ENCODE data around the gene NOL4L. TPM values are rescaled to one million over a fixed set of nuclear protein-coding genes. Genes with fewer than 3 reads are reported as not detected.

The NOL4L gene
- total RNA-seq, 1 experiment from 2014 or later, result 41.8 TPM

DNA sequence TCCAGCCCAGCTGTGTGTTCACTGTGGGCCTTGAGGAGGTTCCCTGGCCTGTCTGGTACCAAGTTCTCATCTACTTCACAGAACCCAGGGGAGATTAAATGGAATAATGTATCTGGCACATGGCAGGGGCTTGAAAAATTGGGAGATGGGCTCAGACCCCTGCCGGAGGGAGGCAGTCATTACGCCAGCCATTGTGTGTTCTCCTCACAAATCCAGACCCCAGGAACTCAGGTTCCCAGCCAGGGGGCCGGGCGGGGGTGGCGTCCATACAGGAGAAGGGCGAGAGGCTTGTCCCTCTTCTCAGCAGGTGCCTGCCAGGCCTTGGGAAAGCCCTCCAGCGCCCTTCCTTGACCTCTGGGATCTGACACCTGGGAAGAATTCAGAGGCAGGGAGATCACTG is 8.1 kb downstream of the NOL4L start:
- no peak for DNase-seq (ENCODE audit: low spot score)

DNA sequence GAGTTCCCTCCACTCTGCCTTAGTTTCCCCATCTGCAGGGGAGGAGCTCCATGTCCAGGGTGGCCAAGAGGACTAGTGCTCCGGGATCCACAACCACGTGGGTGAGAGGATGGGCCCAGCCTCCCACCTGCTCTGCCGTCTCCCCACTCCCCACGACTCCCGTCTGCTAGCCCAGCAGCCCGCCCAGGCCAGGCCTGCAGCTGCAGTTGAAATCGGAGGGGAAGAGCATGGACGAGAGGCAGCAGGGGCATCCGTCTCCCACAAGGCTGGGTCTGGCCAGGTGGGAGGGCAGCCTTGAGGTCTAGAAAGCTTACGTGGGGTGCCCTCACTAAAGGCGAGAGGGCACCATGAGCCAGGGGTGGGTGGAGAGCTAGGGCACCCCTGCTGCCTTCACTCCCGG is 8.6 kb downstream of the NOL4L start:
- DNase-seq (ENCODE audit: low spot score), result no peak

DNA sequence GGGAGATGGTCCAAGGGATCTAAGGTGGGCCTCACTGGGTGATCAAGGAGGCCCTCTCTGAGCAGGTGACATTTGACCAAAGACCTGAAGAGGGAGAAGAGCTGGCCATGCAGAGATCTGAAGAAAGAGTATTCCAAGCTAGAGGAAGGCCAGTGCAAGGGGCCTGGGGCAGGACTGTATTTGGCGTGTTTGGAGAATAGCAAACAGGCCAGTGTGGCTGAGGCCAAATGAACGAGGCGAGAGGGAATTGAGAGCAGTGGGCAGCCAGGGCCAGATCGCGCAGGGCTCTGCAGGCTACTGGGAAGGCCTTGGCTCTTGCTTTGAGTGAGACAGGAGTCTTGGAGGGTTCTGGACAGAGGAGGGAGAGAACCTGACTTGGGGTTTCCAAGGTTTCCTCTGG is 9.3 kb downstream of the NOL4L start:
- no peak for DNase-seq (ENCODE audit: low spot score)

DNA sequence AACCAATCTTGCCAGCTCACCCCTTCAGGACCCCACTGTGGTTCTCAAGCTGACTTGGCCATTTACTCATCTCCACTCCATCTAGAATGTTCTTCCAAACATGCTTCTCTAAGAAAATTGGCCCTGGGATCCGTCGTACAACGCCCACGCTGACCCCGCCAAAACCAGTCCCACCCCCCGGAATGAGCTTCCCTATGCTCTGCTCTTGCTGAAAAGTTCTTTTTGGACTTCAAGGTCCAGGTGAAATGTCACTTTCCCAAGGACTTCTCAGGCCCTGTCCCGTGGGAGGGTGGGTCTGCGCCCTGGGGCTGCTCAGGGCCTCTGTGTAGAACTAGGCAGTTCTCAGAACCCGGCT is 9.9 kb downstream of the NOL4L start:
- DNase-seq (ENCODE audit: low spot score), result no peak

DNA sequence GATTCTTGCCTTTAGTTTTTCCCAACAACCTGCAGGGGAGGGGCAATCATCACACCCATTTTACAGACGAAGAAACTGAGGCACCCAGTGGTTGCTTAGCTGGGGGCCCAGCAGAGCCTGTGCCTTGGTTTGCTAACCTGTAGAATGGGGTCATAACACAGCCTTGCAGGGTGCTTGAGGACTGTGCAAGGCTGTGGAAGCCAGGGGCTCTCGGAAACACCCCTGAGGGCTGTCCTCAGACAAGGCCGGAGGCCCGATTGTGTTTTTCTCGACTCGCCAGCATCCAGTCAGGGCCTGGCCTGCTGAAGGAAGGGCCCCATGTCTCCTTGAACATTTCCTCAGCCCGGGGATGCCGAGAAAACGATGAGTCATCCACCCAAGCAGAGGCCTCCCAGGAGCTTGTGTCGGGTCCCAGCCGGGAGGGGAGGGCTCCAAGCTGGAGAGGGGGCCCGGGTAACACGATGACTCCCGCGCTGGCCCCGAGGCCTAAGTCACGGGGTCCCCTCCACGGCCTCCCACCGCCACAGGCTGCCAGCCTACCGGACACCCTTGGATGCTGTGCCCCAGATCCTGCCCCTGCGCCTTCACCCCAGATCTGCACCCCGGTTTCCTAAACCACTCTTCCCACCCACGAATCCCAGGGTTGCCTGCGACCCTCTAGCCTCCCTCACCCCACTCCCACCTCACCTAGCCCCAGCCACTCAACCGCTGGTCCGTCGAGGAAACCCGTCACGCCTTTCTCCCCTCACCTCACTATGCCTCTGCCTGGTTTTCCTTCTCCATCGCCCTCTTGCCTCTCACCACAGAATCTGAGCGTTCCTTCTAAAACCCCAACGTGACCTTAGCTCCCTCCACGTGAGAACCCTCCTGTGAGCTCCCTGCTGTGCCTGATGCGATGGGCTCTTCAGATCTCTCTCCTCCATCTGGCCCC is 10.6 kb downstream of the NOL4L start:
- DNase-seq (ENCODE audit: low spot score), result no peak

DNA sequence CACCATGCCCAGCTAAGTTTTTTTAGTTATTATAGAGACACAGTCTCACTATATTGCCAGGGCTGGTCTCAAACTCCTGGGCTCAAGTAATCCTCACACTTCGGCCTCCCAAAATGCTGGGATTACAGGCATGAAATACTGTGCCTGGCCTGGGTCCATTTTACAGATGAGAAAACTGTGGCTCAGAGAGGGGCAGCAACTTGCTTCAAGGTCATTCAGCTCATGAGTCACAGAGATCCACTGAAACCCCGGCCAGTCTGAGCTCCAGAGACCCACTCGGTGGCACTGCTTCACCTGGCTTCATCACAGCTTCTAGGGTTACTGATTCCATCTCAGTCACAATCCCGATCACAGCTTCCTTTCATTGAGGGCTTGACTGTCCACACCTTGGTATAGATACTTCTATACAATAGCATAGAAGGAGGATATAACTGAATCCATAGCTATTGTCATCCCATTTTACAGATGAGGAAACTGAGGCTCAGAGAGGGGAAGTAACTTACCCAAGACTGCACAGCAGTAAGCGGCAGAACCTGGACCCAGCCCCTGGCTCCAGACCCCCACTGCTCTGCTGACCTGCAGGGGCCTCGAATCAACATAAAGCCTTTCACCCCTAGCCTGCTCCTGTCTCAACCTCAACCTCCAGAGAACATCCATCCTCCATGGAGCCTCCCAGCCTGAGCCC is 11.8 kb downstream of the NOL4L start:
- DNase-seq (ENCODE audit: low spot score), result no peak

DNA sequence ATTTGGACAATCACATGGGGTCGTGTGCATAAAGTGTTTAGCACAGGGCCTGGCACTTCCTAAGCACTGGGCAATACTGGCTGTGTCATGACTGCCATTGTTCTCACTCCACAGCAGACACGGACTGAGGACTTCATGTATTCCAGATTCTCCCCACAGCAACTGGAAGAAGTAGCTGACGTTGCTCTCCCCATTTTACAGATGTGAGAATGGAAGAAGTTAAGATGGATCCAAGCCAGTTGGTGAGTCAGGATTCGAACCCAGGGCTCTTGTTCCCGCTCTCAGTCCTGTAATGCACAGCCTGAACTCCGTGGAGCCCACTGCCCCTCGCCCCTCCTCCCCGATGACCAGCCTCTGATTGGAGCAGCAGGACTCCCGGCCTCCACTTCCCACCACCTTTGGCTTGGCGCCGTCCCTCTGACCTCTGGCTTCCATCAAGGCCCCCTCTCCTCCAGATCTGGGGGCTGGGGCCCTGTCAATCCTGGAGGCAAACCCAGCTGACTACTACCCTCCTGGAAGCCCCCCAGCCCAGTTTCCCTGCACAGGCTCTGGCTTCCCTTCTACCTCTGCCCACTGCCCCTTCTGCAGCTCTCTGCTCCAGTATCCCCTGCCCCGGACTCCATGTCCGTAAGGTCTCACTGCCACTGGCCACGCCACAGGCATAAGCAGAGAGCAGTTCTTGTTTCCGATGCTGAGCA is 12.7 kb downstream of the NOL4L start:
- no peak for DNase-seq (ENCODE audit: low spot score)

DNA sequence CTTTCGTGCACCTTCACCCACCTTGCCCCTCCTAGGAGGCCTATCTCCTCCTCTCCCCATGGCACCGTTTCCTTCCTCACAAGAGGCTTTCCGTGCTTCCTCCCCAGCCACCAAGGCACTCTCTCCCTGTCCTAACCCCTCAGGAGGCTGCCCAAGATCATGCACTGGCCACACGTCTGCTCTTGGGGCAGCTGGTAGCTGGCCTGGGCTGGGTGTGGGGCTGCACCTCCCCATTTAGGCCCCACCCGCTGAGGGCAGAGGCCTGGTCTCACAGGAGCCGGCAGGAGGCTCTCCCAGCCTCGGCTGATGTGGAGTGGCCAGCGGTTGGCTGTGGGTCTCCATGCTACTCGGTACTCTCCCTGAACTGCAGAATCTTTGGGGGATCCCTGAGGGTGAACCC is 13.6 kb downstream of the NOL4L start:
- no peak for DNase-seq (ENCODE audit: low spot score)

DNA sequence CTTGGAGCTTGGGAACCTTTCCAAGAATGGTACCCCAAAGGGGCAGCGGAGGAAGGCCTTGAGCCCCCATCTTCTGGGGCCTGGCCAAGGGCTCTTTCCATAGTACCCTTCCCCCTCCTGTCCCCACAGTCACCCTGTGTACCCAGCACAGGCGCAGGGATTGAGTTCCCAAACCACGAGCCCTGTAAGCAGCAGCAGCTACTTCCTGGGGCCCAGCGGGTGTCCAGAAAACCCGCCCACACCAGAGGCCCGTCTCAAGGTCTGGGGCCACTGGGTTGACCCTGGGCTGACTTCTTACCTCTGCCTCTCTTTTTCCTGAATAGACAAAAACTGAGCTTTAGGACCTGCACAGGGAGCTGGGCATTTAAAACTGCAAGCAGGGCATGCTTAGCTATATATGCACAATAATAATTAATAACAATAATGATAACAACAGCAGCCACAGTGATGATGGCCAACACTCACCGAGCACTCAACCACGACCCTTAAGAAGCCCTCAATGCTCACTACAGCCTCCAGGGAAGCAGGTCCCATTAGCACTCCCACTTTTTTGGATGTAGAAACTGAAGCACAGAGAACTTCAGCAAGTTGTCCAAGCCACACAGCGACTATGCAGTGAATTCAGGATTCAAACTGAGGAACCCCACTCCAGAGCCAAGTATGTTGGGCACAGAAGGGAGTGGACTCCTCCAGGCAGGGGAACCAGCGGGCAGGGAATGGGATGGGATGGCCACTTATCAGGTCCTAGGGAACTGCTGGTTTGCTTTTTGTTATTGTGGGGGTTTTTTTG is 14.5 kb downstream of the NOL4L start:
- DNase-seq (ENCODE audit: low spot score), result no peak

DNA sequence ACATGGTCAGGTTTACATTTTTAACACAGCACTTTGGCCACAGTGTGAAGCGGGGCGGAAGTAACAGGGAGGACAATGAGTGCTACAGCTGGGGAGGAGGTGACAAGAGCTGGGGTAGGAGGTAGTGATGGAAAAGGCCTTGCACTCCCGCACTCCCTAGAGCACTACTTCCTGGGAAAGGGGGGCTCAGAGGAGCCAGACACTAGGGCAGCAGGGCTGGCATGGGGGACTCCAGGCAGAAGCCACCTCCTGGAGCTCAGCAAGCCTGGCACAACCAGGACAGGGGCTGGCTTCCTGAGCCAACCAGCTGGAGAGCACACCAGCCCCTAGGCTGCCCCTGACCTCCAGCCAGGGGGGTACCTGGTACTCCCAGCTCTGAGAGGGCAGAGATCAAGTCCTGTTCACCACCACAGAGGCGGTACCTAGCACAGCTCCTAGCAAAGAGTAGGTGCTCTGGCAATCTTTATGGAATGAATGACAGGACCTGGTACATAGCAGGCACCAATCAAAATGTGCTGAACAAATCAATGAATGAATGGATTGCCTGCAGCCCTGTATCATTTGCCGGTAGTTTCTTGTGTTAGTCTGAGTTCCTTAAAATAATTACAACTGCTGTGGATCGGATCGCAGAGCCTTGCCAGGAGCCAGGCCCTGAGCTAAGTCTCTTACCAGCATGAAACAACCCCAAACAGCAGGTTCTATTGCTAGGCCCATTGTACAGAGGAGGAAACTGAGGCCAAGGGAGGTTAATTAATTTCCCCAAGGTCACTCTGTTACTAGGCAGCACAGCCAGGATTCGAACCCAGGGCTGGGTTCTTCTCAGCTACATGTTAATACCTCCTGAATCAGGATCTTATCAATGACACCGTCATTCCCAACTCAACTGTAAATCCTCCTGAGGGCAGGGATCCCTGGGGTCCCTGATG is 15.5 kb downstream of the NOL4L start:
- no peak for DNase-seq (ENCODE audit: low spot score)

DNA sequence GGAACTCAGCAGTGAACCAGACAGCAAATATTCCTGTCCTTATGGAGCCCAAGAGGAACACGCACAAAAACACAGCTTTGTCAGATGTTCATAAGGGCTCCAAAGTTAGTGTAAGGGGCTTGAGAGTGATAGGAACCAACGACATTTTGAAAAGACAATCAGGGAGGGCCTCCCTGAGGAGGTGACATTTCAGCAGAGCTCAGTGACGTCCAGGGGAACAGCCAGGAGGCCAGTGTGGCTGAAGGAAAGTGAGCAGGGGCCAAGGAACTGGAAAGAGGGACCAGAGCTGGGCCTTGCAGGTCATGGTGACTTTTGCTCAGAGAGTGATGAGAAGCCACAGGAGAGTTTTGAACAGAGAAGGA is 16.1 kb downstream of the NOL4L start:
- no peak for DNase-seq (ENCODE audit: low spot score)

DNA sequence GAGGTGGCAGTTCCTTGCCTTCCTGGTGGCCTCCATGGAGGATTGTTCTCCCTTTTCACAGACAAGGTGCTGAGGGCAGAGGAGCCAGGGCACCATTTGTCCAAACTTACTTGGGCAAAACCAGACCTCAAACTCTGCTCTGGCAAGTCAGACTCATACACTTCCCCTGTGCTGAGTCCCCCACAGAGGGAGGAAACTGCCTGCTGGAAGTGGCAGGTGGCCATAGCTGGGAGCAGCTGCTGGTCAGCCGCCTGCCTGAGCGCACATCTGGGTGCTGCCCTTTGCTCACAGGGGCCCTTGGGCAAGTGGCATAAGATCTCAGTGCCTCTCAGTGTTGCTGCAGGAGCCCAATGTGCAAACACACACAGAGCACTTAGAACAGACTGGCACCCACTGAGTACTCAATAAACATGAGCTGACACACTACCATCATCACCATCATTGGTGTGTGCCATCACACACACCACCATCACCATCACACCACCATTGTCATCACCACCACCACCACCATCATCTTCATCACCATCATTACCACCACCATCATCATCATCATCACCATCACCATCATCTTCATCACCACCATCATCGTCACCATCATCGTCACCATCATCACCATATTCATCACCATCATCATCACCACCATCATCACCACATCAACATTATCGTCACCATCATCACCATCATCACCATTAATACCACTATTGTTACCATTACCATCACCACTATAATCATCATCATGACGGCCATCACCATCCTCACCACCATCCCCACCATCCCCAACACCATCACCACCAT is 17.6 kb downstream of the NOL4L start:
- DNase-seq (ENCODE audit: low spot score), result no peak

DNA sequence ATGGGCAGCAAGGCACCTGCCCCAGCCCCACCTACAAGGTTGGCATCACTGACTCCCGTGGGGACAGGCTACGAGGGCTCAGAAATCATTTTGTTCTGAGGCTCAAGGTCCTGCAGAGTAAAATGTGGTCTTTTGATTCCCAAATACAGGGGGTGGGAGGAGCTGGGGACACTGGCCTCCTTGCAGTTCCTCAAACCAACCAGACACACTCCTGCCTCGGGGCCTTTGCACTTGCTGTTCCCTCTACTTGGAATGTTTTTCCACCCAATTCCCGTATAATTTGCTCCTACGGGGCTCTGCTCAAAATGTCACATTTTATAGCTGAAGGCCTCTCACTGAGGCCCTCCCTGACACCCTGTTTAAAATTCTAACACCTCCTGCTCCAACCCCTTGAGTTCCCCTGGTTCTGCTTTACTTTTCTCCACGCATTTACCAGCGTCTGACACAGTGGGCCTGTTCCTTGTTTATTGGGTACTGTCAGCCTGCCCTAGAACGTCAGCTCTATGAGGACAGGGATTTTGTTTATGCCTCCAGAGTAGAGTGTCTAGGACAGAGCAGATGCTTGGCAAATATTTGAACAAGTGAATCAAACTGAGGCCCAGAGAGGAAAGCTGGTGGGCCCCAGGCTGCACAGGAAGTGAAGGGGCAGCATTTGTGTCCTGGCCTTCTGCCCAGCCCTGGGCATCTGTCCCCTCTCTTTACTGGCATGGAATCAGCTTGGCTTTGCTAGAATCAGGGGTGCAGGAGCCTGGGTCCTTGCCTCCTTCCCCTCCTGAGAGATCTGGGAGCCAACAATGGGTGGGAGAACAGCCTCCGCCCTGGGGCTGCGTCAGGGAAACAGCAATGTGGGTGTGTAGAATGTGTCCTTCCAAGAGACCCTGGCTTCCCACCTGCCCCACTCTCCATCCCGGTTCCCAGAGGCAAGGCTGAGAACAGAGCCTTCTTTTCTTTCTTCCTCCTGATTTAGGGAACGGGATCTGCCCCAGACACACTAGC is 18.5 kb downstream of the NOL4L start:
- no peak for DNase-seq (ENCODE audit: low spot score)

DNA sequence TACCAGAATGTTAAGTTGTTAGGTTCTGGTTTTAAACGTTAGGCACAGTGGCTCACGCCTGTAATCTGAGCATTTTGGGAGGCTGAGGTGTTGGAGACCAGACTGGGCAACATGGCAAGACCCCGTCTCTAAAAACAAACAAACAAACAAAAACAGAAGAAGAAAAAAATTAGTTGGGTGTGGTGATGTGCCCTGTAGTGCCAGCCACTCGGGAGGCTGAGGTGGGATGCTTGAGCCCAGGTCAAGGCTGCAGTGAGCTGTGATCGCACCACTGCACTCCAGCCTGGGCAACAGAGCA is 19.4 kb downstream of the NOL4L start:
- DNase-seq (ENCODE audit: low spot score), result no peak

DNA sequence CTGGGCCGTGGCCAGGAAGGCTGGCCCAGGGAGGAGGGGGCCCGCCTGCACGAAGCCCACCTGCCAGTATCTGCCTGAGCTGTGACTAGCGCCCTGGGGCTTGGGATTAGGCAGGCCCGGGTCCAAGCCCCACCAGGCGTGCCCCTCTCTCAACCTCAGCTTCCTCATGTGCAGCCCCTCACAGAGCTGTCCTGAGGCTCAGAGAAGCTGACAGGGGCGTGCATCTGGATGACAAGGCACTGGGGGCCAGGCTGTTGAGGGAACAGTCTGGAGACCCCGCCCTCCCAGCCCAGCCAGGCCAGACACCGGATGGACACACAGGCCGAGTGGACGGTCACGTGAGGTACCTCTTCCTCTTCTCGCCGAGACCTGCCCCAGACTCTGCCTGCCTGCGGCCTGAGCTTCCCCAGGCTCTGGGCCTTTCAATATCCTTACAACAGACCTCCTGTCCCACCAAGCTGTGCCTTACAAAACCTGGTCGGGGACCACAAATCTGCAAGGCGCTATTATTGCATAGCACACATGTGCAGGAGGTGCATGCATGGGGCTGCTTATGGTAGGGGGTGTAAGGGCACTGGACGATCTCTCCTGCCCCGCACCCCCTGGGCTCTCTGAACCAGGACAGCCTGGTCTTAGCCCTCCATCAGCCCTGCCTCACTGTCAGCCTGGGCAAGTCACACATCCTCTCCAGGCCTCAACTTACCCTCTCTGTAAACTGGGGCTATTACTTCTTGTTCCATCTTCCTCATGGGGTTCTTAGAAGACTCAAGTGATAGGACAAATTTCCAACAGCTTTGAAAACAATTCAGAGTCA is 20.0 kb downstream of the NOL4L start:
- no peak for DNase-seq (ENCODE audit: low spot score)

DNA sequence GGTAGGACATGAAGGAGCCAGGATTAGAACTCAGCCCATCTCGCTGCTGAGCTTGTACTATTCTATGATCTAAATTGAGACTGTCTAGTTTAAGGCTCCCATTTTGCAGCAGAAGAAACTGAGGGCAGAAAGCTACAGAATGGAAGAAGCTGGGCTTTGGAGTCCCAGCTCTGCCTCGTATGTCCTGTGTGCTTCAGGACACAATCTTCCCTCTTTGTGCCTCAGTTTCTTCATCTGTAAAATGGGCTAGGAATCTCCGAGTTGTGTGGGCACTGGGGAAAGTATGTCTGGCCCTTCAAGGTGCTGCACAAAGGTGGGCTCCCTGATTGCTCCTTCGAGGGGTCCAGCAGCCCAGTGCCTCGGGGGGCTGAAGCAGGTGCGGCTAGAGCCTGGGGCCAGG is 20.7 kb downstream of the NOL4L start:
- DNase-seq (ENCODE audit: low spot score), result no peak

DNA sequence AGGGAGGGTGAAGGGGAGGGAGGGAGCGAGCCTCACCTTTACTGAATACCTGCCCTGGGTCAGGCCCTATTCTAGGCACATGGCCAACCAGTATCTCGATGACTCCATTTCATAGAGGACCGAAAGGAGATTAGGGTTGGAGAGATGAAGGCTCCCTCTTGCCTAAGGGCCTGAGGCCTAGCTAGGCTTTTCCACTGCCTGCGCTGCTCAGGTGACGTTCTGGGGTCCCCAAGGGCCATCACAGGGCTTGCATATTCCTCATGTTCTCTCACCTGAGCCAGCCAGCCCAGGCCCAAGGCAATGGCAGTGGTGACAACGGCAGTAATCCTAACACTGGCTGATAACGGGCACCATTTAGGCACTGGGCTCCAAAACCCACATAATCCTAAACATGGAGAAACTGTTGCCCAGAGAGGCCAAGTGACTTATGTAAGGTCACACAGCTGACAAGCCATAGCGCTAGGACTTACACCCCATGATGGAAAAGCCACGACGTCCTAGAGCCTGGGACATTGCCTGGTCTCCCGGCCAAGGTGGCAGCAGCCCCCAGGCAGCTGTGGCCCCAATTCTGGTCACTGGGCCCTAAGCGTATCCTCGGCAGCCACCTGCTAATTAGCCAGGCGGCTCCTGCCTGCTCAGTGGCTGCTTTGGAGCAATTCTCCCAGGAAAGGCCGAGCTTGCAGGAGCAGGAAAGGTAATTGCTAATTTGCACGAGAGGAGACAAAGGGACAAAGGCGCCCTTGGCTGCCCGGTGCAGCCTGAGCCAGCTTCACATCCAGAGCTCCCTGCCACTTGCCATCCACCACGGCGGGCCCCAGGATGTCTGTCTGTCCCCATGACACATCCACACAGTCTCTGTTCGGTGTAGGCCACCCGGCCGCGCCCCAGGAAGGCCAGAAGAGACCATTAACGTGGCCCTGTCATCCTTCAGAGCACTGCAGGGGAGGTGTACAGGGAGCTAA is 21.5 kb downstream of the NOL4L start:
- DNase-seq (ENCODE audit: low spot score), result no peak
